Measurements from ENCODE around the gene DNM1. TPM values are rescaled to one million over a fixed set of nuclear protein-coding genes. Genes with fewer than 3 reads are reported as not detected.

DNM1 gene
- total RNA-seq = 10 to 100 TPM in 2 of 4 donors, 1 to 10 TPM in 2; 4.3 to 18.9 (median 10.1) TPM

DNA sequence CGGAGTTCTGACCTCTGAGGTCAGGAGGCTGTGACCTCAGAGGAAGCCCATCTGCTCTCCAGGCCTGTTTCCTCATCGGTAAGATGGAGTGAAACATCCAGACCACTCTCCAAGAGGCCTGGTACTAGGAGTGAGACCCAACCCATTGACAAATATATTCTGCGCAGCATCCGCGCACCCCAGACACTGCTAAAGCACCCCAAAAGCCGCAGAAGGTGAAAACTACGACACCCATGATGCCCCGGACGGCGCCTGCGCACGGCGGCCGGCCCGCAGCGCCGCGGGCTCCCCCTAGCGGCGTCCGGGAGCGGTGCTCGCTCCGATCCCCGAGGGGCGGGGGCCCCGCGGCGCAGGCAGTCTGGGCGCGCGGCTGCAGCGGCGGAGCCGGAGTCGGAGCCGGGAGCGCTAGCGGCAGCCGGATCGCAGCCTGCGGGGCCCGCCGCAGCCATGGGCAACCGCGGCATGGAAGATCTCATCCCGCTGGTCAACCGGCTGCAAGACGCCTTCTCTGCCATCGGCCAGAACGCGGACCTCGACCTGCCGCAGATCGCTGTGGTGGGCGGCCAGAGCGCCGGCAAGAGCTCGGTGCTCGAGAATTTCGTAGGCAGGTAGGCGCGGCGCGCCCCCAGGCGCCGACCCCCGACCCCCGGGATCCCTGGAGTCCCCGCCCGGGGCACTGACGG lies at the start of gene DNM1:
DNM1 (plus strand) TSS at position 356 of the 683 bp plus-strand sequence; CDS start at position 448, 92 bp downstream.
- no peaks in the 10 kb centered on the region for H3K9me3 ChIP-seq
- DNase-seq (ENCODE audit: low spot score in 2 of 2) = no peak
- H3K4me1 ChIP-seq = peaks cover 31% of the 10 kb centered on the region
- peak within 1 kb of the TSS; percentile 47 for H3K27ac ChIP-seq
- no peaks in the 10 kb centered on the region for H3K36me3 ChIP-seq
- WGBS = 6% methylated on average over 2 of the region's 72 CpGs
- TF ChIP-seq, protein P1, sequence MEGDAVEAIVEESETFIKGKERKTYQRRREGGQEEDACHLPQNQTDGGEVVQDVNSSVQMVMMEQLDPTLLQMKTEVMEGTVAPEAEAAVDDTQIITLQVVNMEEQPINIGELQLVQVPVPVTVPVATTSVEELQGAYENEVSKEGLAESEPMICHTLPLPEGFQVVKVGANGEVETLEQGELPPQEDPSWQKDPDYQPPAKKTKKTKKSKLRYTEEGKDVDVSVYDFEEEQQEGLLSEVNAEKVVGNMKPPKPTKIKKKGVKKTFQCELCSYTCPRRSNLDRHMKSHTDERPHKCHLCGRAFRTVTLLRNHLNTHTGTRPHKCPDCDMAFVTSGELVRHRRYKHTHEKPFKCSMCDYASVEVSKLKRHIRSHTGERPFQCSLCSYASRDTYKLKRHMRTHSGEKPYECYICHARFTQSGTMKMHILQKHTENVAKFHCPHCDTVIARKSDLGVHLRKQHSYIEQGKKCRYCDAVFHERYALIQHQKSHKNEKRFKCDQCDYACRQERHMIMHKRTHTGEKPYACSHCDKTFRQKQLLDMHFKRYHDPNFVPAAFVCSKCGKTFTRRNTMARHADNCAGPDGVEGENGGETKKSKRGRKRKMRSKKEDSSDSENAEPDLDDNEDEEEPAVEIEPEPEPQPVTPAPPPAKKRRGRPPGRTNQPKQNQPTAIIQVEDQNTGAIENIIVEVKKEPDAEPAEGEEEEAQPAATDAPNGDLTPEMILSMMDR (IDR thresholded peaks at IDR 0.05) = peak; percentile 96 to 98
- TF ChIP-seq EP300 (IDR thresholded peaks at IDR 0.05) = no peak
- H3K27me3 ChIP-seq = peaks cover 8% of the 10 kb centered on the region
- peak within 1 kb of the TSS; percentile 93 for H3K4me3 ChIP-seq

DNA sequence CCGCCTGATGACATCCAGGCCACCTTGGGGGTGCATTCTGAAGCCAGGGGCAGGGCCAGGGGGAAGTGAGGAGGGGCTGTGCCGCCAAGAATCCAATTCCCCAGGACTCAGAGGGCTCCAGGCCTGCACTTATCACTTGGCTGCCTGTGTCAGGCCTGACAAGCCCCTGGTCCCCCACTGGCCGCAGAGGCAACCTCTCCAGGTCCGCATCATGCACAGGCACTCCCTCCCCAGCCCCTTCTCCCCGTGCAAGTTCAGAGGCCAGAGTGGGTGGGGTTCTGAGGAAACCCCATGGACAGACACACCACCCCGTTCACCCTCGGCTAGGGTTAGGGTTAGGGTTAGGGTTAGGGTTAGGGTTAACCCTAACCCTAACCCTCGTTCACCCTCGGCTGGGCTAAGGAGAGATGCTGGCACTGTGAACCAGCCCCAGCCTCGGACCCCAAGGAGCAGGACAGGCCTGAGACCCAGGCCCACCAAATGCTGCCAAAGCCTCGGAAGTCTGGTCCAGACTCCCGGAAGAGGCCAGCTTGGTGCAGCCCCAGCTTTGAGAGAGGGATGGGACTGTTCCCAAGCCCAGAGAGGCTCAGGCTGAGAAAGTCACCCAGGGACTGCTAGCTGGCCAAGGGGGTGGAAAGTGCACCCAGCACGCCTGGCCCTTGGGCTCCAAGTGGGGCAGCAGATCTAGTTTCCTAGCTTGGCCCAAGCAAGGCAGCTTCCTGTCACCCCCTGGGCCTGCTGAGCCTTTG lies 49.1 kb upstream of the DNM1 start:
- no peaks in the 10 kb centered on the region for H3K27me3 ChIP-seq
- TF ChIP-seq POLR2A (IDR thresholded peaks at IDR 0.05) = no peak
- TF ChIP-seq EP300 (IDR thresholded peaks at IDR 0.05) = no peak
- TF ChIP-seq POLR2AphosphoS5 (IDR thresholded peaks at IDR 0.05) = no peak
- TF ChIP-seq, protein P1 (IDR thresholded peaks at IDR 0.05) = no peak
- H3K36me3 ChIP-seq = no peaks in the 10 kb centered on the region
- DNase-seq (ENCODE audit: low spot score in 2 of 2) = peak in 1 of 2 donors; percentile 41
- H3K4me1 ChIP-seq = peaks cover 16% of the 10 kb centered on the region
- no peaks in the 10 kb centered on the region for H3K9me3 ChIP-seq
- no peak overlapping the region for H3K4me3 ChIP-seq
- no peak overlapping the region for H3K27ac ChIP-seq
- 85% methylated on average over 7 of the region's 13 CpGs for WGBS

GRCh38 chr9:128155736-128156500 lies 47.3 kb upstream of the DNM1 start:
- Histone ChIP-seq H3K4me3 (no peak overlapping the region), H3K27me3 (no peaks in the 10 kb centered on the region), H3K9me3 (no peaks in the 10 kb centered on the region), H3K36me3 (no peaks in the 10 kb centered on the region), H3K4me1 (peaks cover 16% of the 10 kb centered on the region), H3K27ac (no peak overlapping the region)
- TF ChIP-seq POLR2A (IDR thresholded peaks at IDR 0.05) (no peak), POLR2AphosphoS5 (IDR thresholded peaks at IDR 0.05) (no peak), EP300 (IDR thresholded peaks at IDR 0.05) (no peak)
- TF ChIP-seq, protein P1 (IDR thresholded peaks at IDR 0.05) = no peak
- 77% methylated on average over 7 of the region's 7 CpGs for WGBS
- DNase-seq (ENCODE audit: low spot score in 2 of 2) = no peak

GRCh38 chr9:128159522-128159783 lies 43.7 kb upstream of the DNM1 start:
- peak overlapping the region; percentile 77 for H3K27ac ChIP-seq
- H3K9me3 ChIP-seq = no peaks in the 10 kb centered on the region
- no peaks in the 10 kb centered on the region for H3K27me3 ChIP-seq
- DNase-seq (ENCODE audit: low spot score in 2 of 2) = peak in 1 of 2 donors; percentile 62
- H3K4me3 ChIP-seq = peak overlapping the region; percentile 78
- TF ChIP-seq POLR2A (IDR thresholded peaks at IDR 0.05) (no peak), POLR2AphosphoS5 (IDR thresholded peaks at IDR 0.05) (no peak), EP300 (IDR thresholded peaks at IDR 0.05) (no peak)
- TF ChIP-seq, protein P1 (IDR thresholded peaks at IDR 0.05) = no peak
- WGBS = 38% methylated on average over 9 of the region's 11 CpGs
- peaks cover 26% of the 10 kb centered on the region for H3K4me1 ChIP-seq
- peaks cover 16% of the 10 kb centered on the region for H3K36me3 ChIP-seq
